ENCODE measurements around the gene NSRP1. TPM values are rescaled to one million over a fixed set of nuclear protein-coding genes. Genes with fewer than 3 reads are reported as not detected.
"Not testable (repeated sequence)": the region's sequence is repeated elsewhere in the genome, so short reads cannot be mapped to it uniquely, and the experiment has no call there.

The NSRP1 gene
- polyA plus RNA-seq, 1 experiment: 6.9 TPM

DNA sequence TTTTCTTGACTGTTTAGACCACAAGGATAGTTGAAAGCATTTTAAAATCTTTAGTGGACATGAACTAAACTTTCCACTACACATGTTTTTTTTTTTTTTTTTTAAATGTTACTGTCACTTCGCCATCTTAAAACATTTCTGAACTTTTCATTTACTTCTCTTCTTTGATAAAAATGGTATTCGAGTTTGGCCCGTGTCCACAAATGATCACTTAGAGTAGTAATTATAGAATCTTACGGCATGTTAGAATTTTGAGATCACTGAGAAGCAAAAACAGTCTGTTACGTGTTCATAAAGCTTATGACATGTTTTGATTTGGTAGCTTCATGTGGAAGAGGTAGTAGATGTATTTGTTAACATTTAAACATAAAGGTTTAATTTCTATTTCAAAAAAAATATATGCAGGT lies 1.1 kb downstream of the NSRP1 start:
- no peaks in the 10 kb centered on the region for H3K36me3 ChIP-seq (ENCODE audit: control insufficient read depth, insufficient read depth, low read length)
- POLR2A ChIA-PET: no interaction called here
- CTCF ChIA-PET: interaction anchor here (0.6 to 1.9 kb wide), 5 partner anchors 8 to 160 kb away, joined by 3 to 8 read pairs (median 3); no protein-coding TSS in a partner anchor
- DNase-seq (ENCODE audit: low read depth): no peak
- peak overlapping the region; percentile 72 for H3K4me3 ChIP-seq (ENCODE audit: low read depth, low read length)
- H3K27me3 ChIP-seq (ENCODE audit: control insufficient read depth, insufficient read depth, low read length): no peaks in the 10 kb centered on the region
- TF ChIP-seq, protein P1, sequence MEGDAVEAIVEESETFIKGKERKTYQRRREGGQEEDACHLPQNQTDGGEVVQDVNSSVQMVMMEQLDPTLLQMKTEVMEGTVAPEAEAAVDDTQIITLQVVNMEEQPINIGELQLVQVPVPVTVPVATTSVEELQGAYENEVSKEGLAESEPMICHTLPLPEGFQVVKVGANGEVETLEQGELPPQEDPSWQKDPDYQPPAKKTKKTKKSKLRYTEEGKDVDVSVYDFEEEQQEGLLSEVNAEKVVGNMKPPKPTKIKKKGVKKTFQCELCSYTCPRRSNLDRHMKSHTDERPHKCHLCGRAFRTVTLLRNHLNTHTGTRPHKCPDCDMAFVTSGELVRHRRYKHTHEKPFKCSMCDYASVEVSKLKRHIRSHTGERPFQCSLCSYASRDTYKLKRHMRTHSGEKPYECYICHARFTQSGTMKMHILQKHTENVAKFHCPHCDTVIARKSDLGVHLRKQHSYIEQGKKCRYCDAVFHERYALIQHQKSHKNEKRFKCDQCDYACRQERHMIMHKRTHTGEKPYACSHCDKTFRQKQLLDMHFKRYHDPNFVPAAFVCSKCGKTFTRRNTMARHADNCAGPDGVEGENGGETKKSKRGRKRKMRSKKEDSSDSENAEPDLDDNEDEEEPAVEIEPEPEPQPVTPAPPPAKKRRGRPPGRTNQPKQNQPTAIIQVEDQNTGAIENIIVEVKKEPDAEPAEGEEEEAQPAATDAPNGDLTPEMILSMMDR (IDR thresholded peaks at IDR 0.05; ENCODE audit: insufficient read depth, low read depth, low read length): no peak

DNA sequence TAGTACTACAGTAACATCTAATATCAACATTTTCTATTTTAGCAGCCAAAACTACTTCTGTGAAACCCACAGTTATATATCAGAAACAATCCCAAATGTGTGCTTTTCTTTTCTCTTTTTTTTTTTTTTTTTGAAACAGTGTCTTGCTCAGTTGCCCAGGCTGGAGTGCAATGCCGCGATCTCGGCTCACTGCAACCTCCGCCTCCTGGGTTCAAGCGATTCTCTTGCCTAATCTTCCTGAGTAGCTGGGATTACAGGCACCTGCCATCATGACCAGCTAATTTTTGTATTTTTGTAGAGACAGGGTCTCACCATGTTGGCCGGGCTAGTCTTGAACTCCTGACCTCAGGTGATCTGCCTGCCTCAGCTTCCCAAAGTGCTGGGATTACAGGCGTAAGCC lies 2.0 kb downstream of the NSRP1 start:
- POLR2A ChIA-PET; DNase-seq (ENCODE audit: low read depth); H3K36me3 ChIP-seq (ENCODE audit: control insufficient read depth, insufficient read depth, low read length); H3K4me3 ChIP-seq (ENCODE audit: low read depth, low read length); H3K27me3 ChIP-seq (ENCODE audit: control insufficient read depth, insufficient read depth, low read length): not testable (repeated sequence)
- CTCF ChIA-PET: interaction anchor here (0.9 to 1.9 kb wide), 2 partner anchors 14 to 25 kb away, joined by 3 to 8 read pairs; no protein-coding TSS in a partner anchor

DNA sequence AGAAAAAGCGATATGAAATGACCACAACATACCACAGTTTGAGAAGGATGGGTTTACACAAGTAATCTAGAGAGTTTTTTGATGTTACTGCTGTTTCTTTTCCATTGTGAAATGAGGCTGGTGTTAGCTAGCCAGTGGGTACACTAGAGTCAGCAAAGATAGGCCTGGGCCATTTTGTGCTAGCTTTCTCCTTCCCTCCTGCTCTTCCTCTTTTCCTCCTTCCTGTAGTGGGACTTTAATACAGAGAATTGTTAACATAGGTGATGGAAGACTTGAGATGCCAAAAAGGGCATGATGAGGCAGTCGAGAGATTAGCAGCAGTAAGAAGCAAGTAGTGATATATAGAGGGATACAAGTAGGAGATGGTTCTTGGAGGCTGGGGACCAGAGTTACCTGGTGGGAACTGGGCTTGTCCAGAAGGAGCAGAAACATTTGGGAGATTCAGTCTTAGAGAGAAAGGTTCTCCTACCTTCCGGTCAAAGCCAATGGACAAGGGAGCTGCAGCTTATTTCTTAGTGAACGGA lies 7.7 kb downstream of the NSRP1 start:
- Histone ChIP-seq H3K27me3 (ENCODE audit: control insufficient read depth, insufficient read depth, low read length) (no peaks in the 10 kb centered on the region), H3K36me3 (ENCODE audit: control insufficient read depth, insufficient read depth, low read length) (peaks cover 2% of the 10 kb centered on the region), H3K4me3 (ENCODE audit: low read depth, low read length) (no peak overlapping the region)
- TF ChIP-seq, protein P1 (IDR thresholded peaks at IDR 0.05; ENCODE audit: insufficient read depth, low read depth, low read length): no peak
- POLR2A ChIA-PET: no interaction called here
- CTCF ChIA-PET: interaction anchor here (0.6 to 4.6 kb wide), 19 partner anchors 10 to 713 kb away, joined by 3 to 31 read pairs (median 5); partner anchors contain the start of gene GOSR1
- no peak for DNase-seq (ENCODE audit: low read depth)

DNA sequence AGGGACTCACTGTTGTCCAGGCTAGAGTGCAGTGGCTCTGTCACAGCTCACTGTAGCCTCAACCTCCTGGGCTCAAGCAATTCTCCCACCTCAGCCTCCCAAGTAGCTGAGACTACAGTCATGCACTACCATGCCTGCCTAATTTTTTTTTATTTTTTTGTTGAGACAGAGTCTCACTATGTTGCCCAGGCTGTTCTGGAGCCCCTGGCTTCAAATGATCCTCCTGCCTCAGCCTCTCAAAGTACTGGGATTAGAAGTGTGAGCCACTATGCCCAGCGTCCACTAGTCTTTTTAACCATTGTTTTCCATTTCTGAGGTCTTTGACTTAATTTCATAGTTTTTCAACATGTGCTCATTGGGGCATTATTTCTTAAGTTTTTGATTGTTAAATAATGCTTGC lies 13.5 kb downstream of the NSRP1 start:
- peaks cover 3% of the 10 kb centered on the region for H3K36me3 ChIP-seq (ENCODE audit: control insufficient read depth, insufficient read depth, low read length)
- no peaks in the 10 kb centered on the region for H3K27me3 ChIP-seq (ENCODE audit: control insufficient read depth, insufficient read depth, low read length)
- no peak for DNase-seq (ENCODE audit: low read depth)
- H3K4me3 ChIP-seq (ENCODE audit: low read depth, low read length): no peak overlapping the region
- POLR2A ChIA-PET: no interaction called here
- CTCF ChIA-PET: no interaction called here
- TF ChIP-seq, protein P1 (IDR thresholded peaks at IDR 0.05; ENCODE audit: insufficient read depth, low read depth, low read length): no peak

DNA sequence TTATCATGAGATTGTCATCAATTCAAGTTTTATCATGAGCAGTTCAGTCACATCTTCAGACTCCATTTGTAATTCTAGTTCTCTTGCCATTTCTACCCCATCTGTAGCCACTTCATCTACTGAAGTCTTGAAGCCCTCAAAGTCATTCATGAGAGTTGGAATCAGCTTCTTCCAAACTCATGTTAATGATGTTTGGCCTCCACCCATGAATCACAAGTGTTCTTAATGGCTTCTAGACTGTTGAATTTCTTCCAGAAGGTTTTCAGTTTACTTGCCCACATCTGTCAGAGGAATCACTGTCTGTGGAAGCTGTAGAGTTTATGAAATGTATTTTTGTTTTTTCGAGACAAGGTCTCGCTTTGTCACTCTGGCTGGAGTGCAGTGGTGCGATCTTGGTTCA lies 16.0 kb downstream of the NSRP1 start:
- no peak overlapping the region for H3K4me3 ChIP-seq (ENCODE audit: low read depth, low read length)
- TF ChIP-seq, protein P1 (IDR thresholded peaks at IDR 0.05; ENCODE audit: insufficient read depth, low read depth, low read length): no peak
- ChIA-PET CTCF (interaction anchor here (1.1 to 1.2 kb wide), 2 partner anchors 28 to 145 kb away, joined by 4 to 5 read pairs; no protein-coding TSS in a partner anchor), POLR2A (no interaction called here)
- DNase-seq (ENCODE audit: low read depth): no peak
- H3K27me3 ChIP-seq (ENCODE audit: control insufficient read depth, insufficient read depth, low read length): no peaks in the 10 kb centered on the region
- peaks cover 4% of the 10 kb centered on the region for H3K36me3 ChIP-seq (ENCODE audit: control insufficient read depth, insufficient read depth, low read length)

DNA sequence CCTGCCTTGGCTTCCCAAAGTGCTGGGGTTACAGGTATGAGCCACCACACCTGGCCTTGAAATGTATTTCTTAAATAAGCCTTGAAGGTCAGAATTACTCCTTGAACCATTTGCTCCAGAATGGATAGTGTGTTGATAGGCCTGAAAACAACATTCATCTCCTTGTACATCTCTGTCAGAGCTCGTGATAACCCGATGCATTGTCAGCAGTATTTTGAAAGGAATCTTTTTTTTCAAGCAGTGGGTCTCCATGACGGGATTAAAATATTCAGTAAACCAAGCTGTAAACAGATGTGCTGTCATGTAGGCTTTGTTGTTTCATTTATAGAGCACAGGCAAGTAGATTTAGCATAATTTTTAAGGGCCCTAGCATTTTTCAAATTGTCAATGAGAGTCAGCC lies 16.6 kb downstream of the NSRP1 start:
- CTCF ChIA-PET: interaction anchor here (1.1 to 2.2 kb wide), 3 partner anchors 8 to 145 kb away, joined by 4 to 8 read pairs (median 5); no protein-coding TSS in a partner anchor
- no peaks in the 10 kb centered on the region for H3K27me3 ChIP-seq (ENCODE audit: control insufficient read depth, insufficient read depth, low read length)
- TF ChIP-seq, protein P1 (IDR thresholded peaks at IDR 0.05; ENCODE audit: insufficient read depth, low read depth, low read length): no peak
- H3K36me3 ChIP-seq (ENCODE audit: control insufficient read depth, insufficient read depth, low read length): peaks cover 2% of the 10 kb centered on the region; the same call in 1 of the 2 replicates
- POLR2A ChIA-PET: no interaction called here
- H3K4me3 ChIP-seq (ENCODE audit: low read depth, low read length): no peak overlapping the region
- no peak for DNase-seq (ENCODE audit: low read depth)

Measured in BJ (cell line).